Gastrocnemius medialis (tissue), 4 donors: ENCODE results near the gene TAOK3. TPM values are rescaled to one million over a fixed set of nuclear protein-coding genes. Genes with fewer than 3 reads are reported as not detected.
A peak's percentile ranks its signal among the peaks of the same experiment; 100 is the strongest.

Experiments used
- ATAC-seq, 2 donors: fragments of 150-250 bp; one replicate each; pipeline ENCODE4 v1.9.1; 2016
- DNase-seq, 2 donors: peaks; one replicate each; pipeline ENCODE4 v3.0.0-alpha.2; 2019
- H3K27ac ChIP-seq, 4 donors: fragments of 200-600 bp; sonication (generic); 1 replicate in 1 of 4; 2 replicates in 3 of 4; pipeline ENCODE4 v1.5.1; 2016 to 2018; ENCODE audit warnings: mild to moderate bottlenecking in 2 of 4, moderate library complexity in 1 of 4
- H3K27me3 ChIP-seq, 3 donors: fragments of 200-600 bp; sonication (generic) in 2 of 3; 1 replicate in 1 of 3; 2 replicates in 2 of 3; pipeline versions ENCODE4 v1.5.1 to v1.6.0; 2016 to 2019; ENCODE audit warnings: mild to moderate bottlenecking in 1 of 3, moderate library complexity in 1 of 3
- H3K36me3 ChIP-seq, 2 donors: fragments of 200-600 bp; sonication (generic) in 1 of 2; one replicate each; pipeline ENCODE4 v1.5.1; 2017 to 2018
- H3K4me1 ChIP-seq, 2 donors: fragments of 200-600 bp; sonication (generic) in 1 of 2; one replicate each; pipeline ENCODE4 v1.5.1; 2016 to 2017; ENCODE audit warnings: mild to moderate bottlenecking in 2 of 2
- H3K4me3 ChIP-seq, 4 donors: fragments of 200-600 bp; sonication (generic) in 3 of 4; 1 replicate in 1 of 4; 2 replicates in 3 of 4; pipeline ENCODE4 v1.5.1; 2016 to 2019; ENCODE audit warnings: mild to moderate bottlenecking in 2 of 4
- H3K9me3 ChIP-seq, 3 donors: fragments of 200-600 bp; sonication (generic) in 2 of 3; 1 replicate in 1 of 3; 2 replicates in 2 of 3; pipeline ENCODE4 v1.5.1; 2016 to 2019
- CTCF ChIP-seq, 5 experiments: fragments of 450-650 bp in 3 of 5; fragments of 200-600 bp in 2 of 5; sonication (generic) in 2 of 5; IDR thresholded peaks in 4 of 5; conservative IDR thresholded peaks in 1 of 5; 1 replicate in 4 of 5; 2 replicates in 1 of 5; pipeline ENCODE4 v1.5.1; 2016 to 2019; ENCODE audit warnings: antibody characterized with exemption in 5 of 5, mild to moderate bottlenecking in 3 of 5, moderate library complexity in 3 of 5
- POLR2A ChIP-seq, 2 donors: fragments of 450-650 bp; IDR thresholded peaks; one replicate each; pipeline ENCODE4 v1.6.1; 2017; ENCODE audit warnings: antibody characterized with exemption in 2 of 2, mild to moderate bottlenecking in 2 of 2, moderate library complexity in 2 of 2
- in situ Hi-C, 4 donors: fragments of 200-750 bp; cut with MboI; loops; one replicate each; pipeline versions ENCODE4 v1.15.0 to v1.8.0; 2017; ENCODE audit warnings: low sequenced_read_pairs in 4 of 4
- intact Hi-C: fragments of 100-400 bp; cut with DNase I; formaldehyde crosslinking; loops from one replicate; pipeline ENCODE4 v1.15.1; 2023; ENCODE audit warnings: low total_unique reads
- total RNA-seq, 4 donors: library from RNA; depleted of rRNA; stranded (reverse); fragments of >200 nt; gene quantifications; one replicate each; pipeline versions ENCODE4 v1.1.0 to v1.2.3, GENCODE V29; 2016

Gene TAOK3
- total RNA-seq, 4 donors from 2014 or later, result 13.5 to 24.5 (median 15.1) TPM

DNA sequence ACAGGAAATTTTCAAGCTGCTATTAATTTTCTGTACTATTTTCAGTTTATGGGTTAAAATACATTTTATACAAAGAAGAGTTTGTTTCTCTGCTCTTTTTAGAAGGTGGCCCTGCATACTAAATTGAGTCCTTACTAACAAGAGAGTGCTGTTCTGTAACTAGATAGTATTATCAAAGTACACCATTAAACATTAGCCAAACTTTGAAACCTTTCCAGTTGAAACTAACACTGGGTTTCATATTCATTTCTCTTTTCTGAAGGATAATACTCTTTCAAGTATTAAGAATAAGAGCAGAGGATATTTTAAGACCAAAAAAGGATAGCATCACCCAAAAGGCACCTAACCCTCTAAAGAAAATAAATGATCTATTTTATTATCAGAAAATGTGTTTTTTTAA, 189.6 kb downstream of the TAOK3 start:
- no peaks in the 10 kb centered on the region for H3K27me3 ChIP-seq
- peaks cover 13 to 27% of the 10 kb centered on the region in 2 donors for H3K4me1 ChIP-seq
- TF ChIP-seq POLR2A (IDR thresholded peaks at IDR 0.05) (no peak), CTCF (IDR thresholded peaks at IDR 0.05 in 4 of 5, conservative IDR thresholded peaks at IDR 0.05 in 1 of 5) (no peak)
- peaks cover 2 to 25% of the 10 kb centered on the region in 2 donors for H3K36me3 ChIP-seq
- H3K9me3 ChIP-seq, result no peaks in the 10 kb centered on the region
- in situ Hi-C loops (loop anchor here in 1 of 4 donors (5.0 kb wide), 1 partner anchor 194 kb away; the partner anchor contains the start of gene SUDS3), intact Hi-C loops (loop anchor here (5.0 kb wide), 3 partner anchors 46 to 121 kb away; partner anchors contain the start of genes PEBP1 and WSB2)
- ATAC-seq, result no peak
- H3K27ac ChIP-seq, result peak overlapping the region; percentile 1 to 64 (median 41)
- DNase-seq, result no peak
- no peak overlapping the region for H3K4me3 ChIP-seq

DNA sequence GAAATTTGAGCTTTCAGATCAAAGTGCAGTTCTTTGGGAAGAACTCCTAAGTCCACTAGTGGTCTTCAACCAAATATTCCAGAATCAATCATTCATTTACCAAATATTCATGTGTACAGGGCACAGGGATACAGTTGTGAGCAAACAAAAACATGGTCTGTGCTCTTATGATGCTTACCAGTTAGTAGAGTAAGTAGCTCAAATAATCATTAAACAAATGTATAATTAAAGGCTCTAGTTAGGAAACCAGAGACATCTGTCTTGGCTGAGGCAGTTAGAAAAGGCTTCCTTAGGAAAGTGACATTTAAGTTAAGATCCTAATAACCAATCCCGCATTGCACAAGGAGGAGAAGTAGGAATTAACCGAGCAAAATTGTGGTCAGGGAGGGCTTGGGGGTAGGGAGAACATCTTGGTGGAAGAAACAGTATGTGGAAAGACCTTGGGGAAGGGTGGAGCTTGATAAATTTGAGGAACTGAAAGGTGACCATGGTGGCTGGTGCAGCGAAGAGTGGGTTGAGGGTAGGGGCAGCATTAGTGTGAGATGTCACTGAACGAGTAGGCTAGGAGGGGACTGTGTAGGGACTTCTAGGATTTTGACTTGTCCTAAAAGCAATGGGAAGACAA, 196.8 kb downstream of the TAOK3 start:
- Histone ChIP-seq H3K9me3 (no peaks in the 10 kb centered on the region), H3K4me3 (no peak overlapping the region), H3K27me3 (no peaks in the 10 kb centered on the region), H3K4me1 (no peaks in the 10 kb centered on the region), H3K27ac (no peak overlapping the region), H3K36me3 (peaks cover 4 to 78% of the 10 kb centered on the region in 2 donors)
- TF ChIP-seq POLR2A (IDR thresholded peaks at IDR 0.05) (no peak), CTCF (IDR thresholded peaks at IDR 0.05 in 4 of 5, conservative IDR thresholded peaks at IDR 0.05 in 1 of 5) (no peak)
- in situ Hi-C loops (loop anchor here in 3 of 4 donors (5.0 to 10.0 kb wide), 3 partner anchors 189 to 209 kb away; partner anchors contain the start of gene TAOK3 (in 1 of the 3)), intact Hi-C loops (no loop called here)
- ATAC-seq, result peak in 1 of 2 donors; percentile 36
- no peak for DNase-seq

- Histone ChIP-seq H3K27me3 (no peaks in the 10 kb centered on the region), H3K4me3 (no peak overlapping the region), H3K4me1 (no peaks in the 10 kb centered on the region), H3K9me3 (no peaks in the 10 kb centered on the region), H3K27ac (no peak overlapping the region), H3K36me3 (peaks cover 0 to 45% of the 10 kb centered on the region in 2 donors)
- DNase-seq (no peak), ATAC-seq (no peak)
- TF ChIP-seq POLR2A (IDR thresholded peaks at IDR 0.05) (no peak), CTCF (IDR thresholded peaks at IDR 0.05 in 4 of 5, conservative IDR thresholded peaks at IDR 0.05 in 1 of 5) (no peak)
- in situ Hi-C loops (no loop called here), intact Hi-C loops (no loop called here)
Observed at GRCh38 chr12:118166946-118167345, 205.8 kb downstream of the TAOK3 start.

DNA sequence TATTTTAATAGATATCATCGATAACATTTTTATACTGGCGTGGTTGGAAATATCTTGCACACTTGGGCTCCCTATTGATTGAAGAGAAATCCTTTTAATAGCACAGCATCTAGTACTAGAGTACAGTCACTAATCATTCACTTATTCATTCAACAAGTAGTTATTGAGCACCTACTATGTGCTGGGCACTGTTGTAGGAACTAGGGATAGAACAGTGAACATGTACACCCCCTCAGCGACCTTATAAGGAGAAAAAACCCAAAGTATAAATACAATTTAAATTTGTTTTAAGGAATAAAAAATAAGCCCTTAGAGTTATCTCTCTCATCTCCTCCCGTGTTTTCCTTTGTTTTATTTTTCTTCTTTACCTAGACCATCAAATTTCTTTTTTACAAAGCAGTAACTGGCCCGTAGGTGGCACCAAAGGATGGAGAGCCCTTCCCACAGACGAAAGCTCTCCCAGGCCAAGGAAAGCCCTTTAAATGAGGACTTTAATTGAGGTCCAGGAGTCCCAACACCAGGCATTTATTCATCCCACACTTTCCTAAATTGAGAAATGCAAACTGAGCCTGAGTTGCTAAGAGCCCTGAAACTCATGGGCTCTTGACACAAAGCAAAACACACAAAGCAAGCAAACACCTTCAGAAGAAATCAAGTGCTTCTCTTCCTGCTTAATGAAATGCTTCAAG, 207.8 kb downstream of the TAOK3 start:
- DNase-seq (no peak), ATAC-seq (no peak)
- TF ChIP-seq POLR2A (IDR thresholded peaks at IDR 0.05) (no peak), CTCF (IDR thresholded peaks at IDR 0.05 in 4 of 5, conservative IDR thresholded peaks at IDR 0.05 in 1 of 5) (no peak)
- Histone ChIP-seq H3K36me3 (peaks cover 0 to 44% of the 10 kb centered on the region in 2 donors), H3K4me1 (no peaks in the 10 kb centered on the region), H3K4me3 (no peak overlapping the region), H3K27ac (no peak overlapping the region), H3K27me3 (no peaks in the 10 kb centered on the region), H3K9me3 (no peaks in the 10 kb centered on the region)
- in situ Hi-C loops (no loop called here), intact Hi-C loops (no loop called here)
